HG03025 (cell line): Measurements from ENCODE around the gene HTD2.
"Not testable (repeated sequence)": the region's sequence is repeated elsewhere in the genome, so short reads cannot be mapped to it uniquely, and the experiment has no call there.

Source experiments
- ATAC-seq: cut with Tn5 transposase; IDR thresholded peaks from one replicate; pipeline ENCODE4 v1.9.1; 2021; ENCODE audit warnings: mild to moderate bottlenecking, moderate library complexity; ENCODE audit not compliant: unreplicated experiment, low FRiP score

Gene HTD2

GRCh38 chr3:58329922-58330413 is 23.6 kb downstream of the HTD2 start:
- ATAC-seq = no peak

GRCh38 chr3:58331593-58332152 is 25.4 kb downstream of the HTD2 start:
- no peak for ATAC-seq

- peak; percentile 81 for ATAC-seq
Measured at GRCh38 chr3:58332575-58333188, 26.4 kb downstream of the HTD2 start, which contains the start of gene PXK. TSS of gene PXK (plus strand) at chr3:58332892. CDS start at chr3:58332989, 97 bp downstream.

- ATAC-seq = peak; percentile 33
Measured at GRCh38 chr3:58333206-58334012, 27.1 kb downstream of the HTD2 start.

GRCh38 chr3:58334013-58334321 is 27.6 kb downstream of the HTD2 start:
- no peak for ATAC-seq

- ATAC-seq = no peak
Measured at GRCh38 chr3:58334506-58334884, 28.2 kb downstream of the HTD2 start.

- no peak for ATAC-seq
Measured at GRCh38 chr3:58335652-58335947, 29.3 kb downstream of the HTD2 start.

- ATAC-seq = no peak
Measured at GRCh38 chr3:58336135-58336882, 30.0 kb downstream of the HTD2 start.

GRCh38 chr3:58337190-58337589 is 30.9 kb downstream of the HTD2 start:
- no peak for ATAC-seq

- ATAC-seq = not testable (repeated sequence)
Measured at GRCh38 chr3:58339146-58339545, 32.8 kb downstream of the HTD2 start.

GRCh38 chr3:58340594-58341244 is 34.4 kb downstream of the HTD2 start:
- ATAC-seq = no peak

- no peak for ATAC-seq
Measured at GRCh38 chr3:58341376-58341775, 35.1 kb downstream of the HTD2 start.

- no peak for ATAC-seq
Measured at GRCh38 chr3:58342676-58343075, 36.4 kb downstream of the HTD2 start.

GRCh38 chr3:58345457-58345856 is 39.1 kb downstream of the HTD2 start:
- ATAC-seq = no peak

GRCh38 chr3:58346368-58346767 is 40.0 kb downstream of the HTD2 start:
- no peak for ATAC-seq

- no peak for ATAC-seq
Measured at GRCh38 chr3:58347984-58348383, 41.7 kb downstream of the HTD2 start.

GRCh38 chr3:58349792-58350626 is 43.7 kb downstream of the HTD2 start:
- ATAC-seq = peak; percentile 85

- no peak for ATAC-seq
Measured at GRCh38 chr3:58350627-58351013, 44.3 kb downstream of the HTD2 start.

- no peak for ATAC-seq
Measured at GRCh38 chr3:58351920-58352319, 45.6 kb downstream of the HTD2 start.

- no peak for ATAC-seq
Measured at GRCh38 chr3:58352626-58353025, 46.3 kb downstream of the HTD2 start.
